Thyroid gland (tissue), 4 donors: ENCODE measurements around the gene IFITM10.

Experiments
- CTCF ChIP-seq, 6 experiments: fragments of 200-600 bp in 3 of 6; fragments of 450-650 bp in 3 of 6; sonication (generic) in 3 of 6; IDR thresholded peaks; one replicate each; pipeline ENCODE4 v1.5.1; 2016 to 2019; ENCODE audit warnings: antibody characterized with exemption in 6 of 6, mild to moderate bottlenecking in 2 of 6, inconsistent platforms in 1 of 6, moderate library complexity in 1 of 6
- POLR2A ChIP-seq, 2 donors: fragments of 450-650 bp; IDR thresholded peaks; one replicate each; pipeline ENCODE4 v1.6.1; 2017; ENCODE audit warnings: antibody characterized with exemption in 2 of 2, mild to moderate bottlenecking in 2 of 2, moderate library complexity in 1 of 2

GRCh38 chr11:1746956-1747752 lies 3.2 kb downstream of the IFITM10 start:
- no peak for TF ChIP-seq CTCF (IDR thresholded peaks at IDR 0.05)
- TF ChIP-seq POLR2A (IDR thresholded peaks at IDR 0.05) = no peak
